CD8-positive, alpha-beta memory T cell (primary cell): Measurements from ENCODE around the gene FAM3B. TPM values are rescaled to one million over a fixed set of nuclear protein-coding genes. Genes with fewer than 3 reads are reported as not detected.

ENCODE experiments used
- CTCF ChIA-PET: fragments of 350-600 bp; sonication (Branson Sonifier 250); formaldehyde crosslinking; loops from one replicate; lab custom pipeline; 2021; ENCODE audit warnings: antibody characterized with exemption; lab: Charles Lee
- POLR2A ChIA-PET: fragments of 350-600 bp; sonication (Branson Sonifier 250); formaldehyde crosslinking; loops from one replicate; lab custom pipeline; 2021; ENCODE audit warnings: antibody characterized with exemption; lab: Charles Lee
- DNase-seq, 5 donors: peaks; one replicate each; pipeline versions ENCODE4 v3.0.0 to v3.0.0-alpha.2; 2020 to 2022; ENCODE audit warnings: mixed read lengths in 1 of 5
- H3K27ac ChIP-seq: one replicate; pipeline ENCODE4 v1.7.0; 2013; ENCODE audit warnings: low read depth, mild to moderate bottlenecking, low read length, moderate library complexity
- H3K27me3 ChIP-seq: 2 replicates; pipeline ENCODE4 v1.7.0; 2013; ENCODE audit warnings: low read length, mild to moderate bottlenecking; ENCODE audit not compliant: insufficient read depth, poor library complexity, severe bottlenecking
- H3K36me3 ChIP-seq: 2 replicates; pipeline ENCODE4 v1.7.0; 2013; ENCODE audit warnings: mild to moderate bottlenecking, low read length, moderate library complexity; ENCODE audit not compliant: insufficient read depth
- H3K4me1 ChIP-seq: 2 replicates; pipeline ENCODE4 v1.7.0; 2013; ENCODE audit warnings: mild to moderate bottlenecking, low read length, moderate library complexity; ENCODE audit not compliant: insufficient read depth
- H3K4me3 ChIP-seq: 2 replicates; pipeline ENCODE4 v1.7.0; 2013; ENCODE audit warnings: mild to moderate bottlenecking, low read length
- H3K9me3 ChIP-seq: 2 replicates; pipeline ENCODE4 v1.7.0; 2013; ENCODE audit warnings: mild to moderate bottlenecking, low read length
- H3K27ac Mint-ChIP-seq, 8 donors: one replicate each; pipeline ENCODE4 v1.8.0; 2020 to 2021; ENCODE audit warnings: mixed read lengths in 8 of 8, mild to moderate bottlenecking in 6 of 8, inconsistent platforms in 3 of 8, moderate library complexity in 3 of 8
- H3K27me3 Mint-ChIP-seq, 2 donors: one replicate each; pipeline ENCODE4 v1.8.0; 2020 to 2021; ENCODE audit warnings: mixed read lengths in 2 of 2, mild to moderate bottlenecking in 1 of 2, moderate library complexity in 1 of 2
- H3K36me3 Mint-ChIP-seq, 3 donors: one replicate each; pipeline ENCODE4 v1.8.0; 2020 to 2021; ENCODE audit warnings: mixed read lengths in 3 of 3, inconsistent platforms in 1 of 3, mild to moderate bottlenecking in 1 of 3
- H3K4me1 Mint-ChIP-seq, 3 donors: one replicate each; pipeline ENCODE4 v1.8.0; 2020 to 2021; ENCODE audit warnings: mixed read lengths in 3 of 3, inconsistent platforms in 1 of 3, mild to moderate bottlenecking in 1 of 3
- H3K4me3 Mint-ChIP-seq, 7 donors: one replicate each; pipeline ENCODE4 v1.8.0; 2020 to 2021; ENCODE audit warnings: mixed read lengths in 7 of 7, mild to moderate bottlenecking in 6 of 7, moderate library complexity in 4 of 7, inconsistent platforms in 2 of 7
- H3K9me3 Mint-ChIP-seq, 5 donors: one replicate each; pipeline ENCODE4 v1.8.0; 2020 to 2022; ENCODE audit warnings: mixed read lengths in 5 of 5, mild to moderate bottlenecking in 3 of 5, moderate library complexity in 2 of 5, inconsistent platforms in 1 of 5
- polyA plus RNA-seq: library from polyadenylated mRNA; unstranded; fragments of 300-500 nt; fragmentation: Illumina TruSeq; gene quantifications from one replicate; pipeline ENCODE4 v1.2.3, GENCODE V29; 2021
- total RNA-seq, 2 experiments: library from RNA; stranded (reverse); gene quantifications; one replicate each; pipeline ENCODE4 v1.2.3, GENCODE V29; 2021

The FAM3B gene
- total and polyA plus RNA-seq, 3 experiments from 2014 or later = not detected

DNA sequence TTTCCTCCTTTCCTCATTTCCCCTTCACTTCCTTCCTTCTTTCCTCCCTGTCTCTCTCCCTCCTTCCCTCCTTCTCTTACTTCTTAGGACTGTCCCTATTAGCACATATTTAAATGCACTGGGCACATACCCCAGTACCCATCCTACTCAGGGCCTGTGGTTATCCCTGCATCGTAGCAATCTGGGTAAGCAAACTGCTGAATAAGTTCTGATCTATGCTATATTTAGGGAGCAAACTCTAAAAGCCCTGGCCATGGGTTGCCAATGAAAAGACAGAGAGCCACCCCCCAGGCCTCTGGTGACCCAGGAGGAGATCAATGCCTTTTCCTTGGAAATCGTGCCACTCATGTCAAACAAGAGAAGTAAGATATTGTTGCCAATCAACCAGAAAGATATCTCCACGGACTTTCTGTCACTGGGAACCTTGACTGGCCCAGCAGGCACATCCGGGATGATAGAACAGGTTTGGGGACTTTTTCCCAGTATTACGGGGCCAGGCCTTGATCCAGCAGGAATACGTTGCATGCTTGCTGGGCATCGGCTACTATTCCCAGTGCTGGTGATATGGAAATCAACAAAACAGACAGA is 5.4 kb downstream of the FAM3B start:
- DNase-seq = no peak
- no peaks in the 10 kb centered on the region for H3K4me1 ChIP-seq
- Mint-ChIP-seq H3K36me3 (no peaks in the 10 kb centered on the region), H3K4me3 (peak overlapping the region in 1 of 7 donors; percentile 71), H3K27me3 (peaks cover 30 to 38% of the 10 kb centered on the region in 2 donors), H3K27ac (peak overlapping the region in 1 of 8 donors; percentile 47), H3K9me3 (peaks cover 0 to 2% (median 0%) of the 10 kb centered on the region in 5 donors), H3K4me1 (peaks cover 3 to 5% (median 5%) of the 10 kb centered on the region in 3 donors)
- H3K36me3 ChIP-seq = no peaks in the 10 kb centered on the region
- CTCF ChIA-PET = no interaction called here
- H3K27ac ChIP-seq = no peak overlapping the region
- no peaks in the 10 kb centered on the region for H3K9me3 ChIP-seq
- peaks cover 6% of the 10 kb centered on the region for H3K27me3 ChIP-seq
- POLR2A ChIA-PET = no interaction called here
- no peak overlapping the region for H3K4me3 ChIP-seq

DNA sequence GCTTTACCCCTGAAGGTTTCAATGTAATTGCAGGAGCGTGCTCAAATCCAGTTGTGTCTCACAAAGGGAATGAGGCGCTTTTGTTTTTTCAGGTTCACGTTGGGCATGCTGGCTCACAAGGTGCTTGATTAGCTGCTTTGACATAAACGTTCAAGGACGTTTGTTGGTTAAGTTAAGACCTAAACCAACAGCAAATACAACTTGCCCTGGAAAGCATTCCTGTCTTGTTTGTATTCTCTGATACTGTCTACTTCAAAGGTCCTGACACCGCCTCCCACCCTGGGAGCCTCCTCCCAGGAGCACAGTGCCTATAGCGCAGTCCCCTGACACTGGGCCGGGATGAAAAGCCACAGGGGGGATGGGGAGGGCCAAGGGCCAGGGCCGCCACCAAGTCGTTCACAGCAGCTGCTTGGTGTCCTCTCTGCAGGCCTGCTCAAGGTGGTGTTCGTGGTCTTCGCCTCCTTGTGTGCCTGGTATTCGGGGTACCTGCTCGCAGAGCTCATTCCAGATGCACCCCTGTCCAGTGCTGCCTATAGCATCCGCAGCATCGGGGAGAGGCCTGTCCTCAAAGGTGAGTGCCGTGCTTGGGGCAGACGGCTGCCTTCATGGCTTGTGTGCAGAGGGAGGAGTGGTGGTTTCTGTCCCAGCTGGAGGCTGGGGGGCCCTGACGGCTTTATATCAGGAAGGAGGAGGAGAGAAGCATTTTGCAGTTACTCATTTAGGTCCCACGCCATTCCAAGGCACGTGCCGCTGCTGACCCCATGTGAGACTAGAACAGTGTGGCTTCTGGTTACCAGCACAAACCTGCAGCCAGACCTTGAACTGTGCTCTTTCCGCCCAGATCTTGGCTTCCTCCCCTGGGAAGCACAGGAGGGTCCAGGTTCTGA is 6.1 kb downstream of the FAM3B start:
- Histone ChIP-seq H3K27me3 (no peaks in the 10 kb centered on the region), H3K4me1 (no peaks in the 10 kb centered on the region), H3K9me3 (no peaks in the 10 kb centered on the region), H3K36me3 (no peaks in the 10 kb centered on the region), H3K4me3 (no peak overlapping the region), H3K27ac (no peak overlapping the region)
- ChIA-PET CTCF (no interaction called here), POLR2A (no interaction called here)
- Mint-ChIP-seq H3K27ac (no peak overlapping the region), H3K27me3 (peaks cover 26 to 31% of the 10 kb centered on the region in 2 donors), H3K4me1 (peaks cover 0 to 3% (median 0%) of the 10 kb centered on the region in 3 donors), H3K4me3 (no peak overlapping the region), H3K9me3 (no peaks in the 10 kb centered on the region), H3K36me3 (no peaks in the 10 kb centered on the region)
- no peak for DNase-seq

DNA sequence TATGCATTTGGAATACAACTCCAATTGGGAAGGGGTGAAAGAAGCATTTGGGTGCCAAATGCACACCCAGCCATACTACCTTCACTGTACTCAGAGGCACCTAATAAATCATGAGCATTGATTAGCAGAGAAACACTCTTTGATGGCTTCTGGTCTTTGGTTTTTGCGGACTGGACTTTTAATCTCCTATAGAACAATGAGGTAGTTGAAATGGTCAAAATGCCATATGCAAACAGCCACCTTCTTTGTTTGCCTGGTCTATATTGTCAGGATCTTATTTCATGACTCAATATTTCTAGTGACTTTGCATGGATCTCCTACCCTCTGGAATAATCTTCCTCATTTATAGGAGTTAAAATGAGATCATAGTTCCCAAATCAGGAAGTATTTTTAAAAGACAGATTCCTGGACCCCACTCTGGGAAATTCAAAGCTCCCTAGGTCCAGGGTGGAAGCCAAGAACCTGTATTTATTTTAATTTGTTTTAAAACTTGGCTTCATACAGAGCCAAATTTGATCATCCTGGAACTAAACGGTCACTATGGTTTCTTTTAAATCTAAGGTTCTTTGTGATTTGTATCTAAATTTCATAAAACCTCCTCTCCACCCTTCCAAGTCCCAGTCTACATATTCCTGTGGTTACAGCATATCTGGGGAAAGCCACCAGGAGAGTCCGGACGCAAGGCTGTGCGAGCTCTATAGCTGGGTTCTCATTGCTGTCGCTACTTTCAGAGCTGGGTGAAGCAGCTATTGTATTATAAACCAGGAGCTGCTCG is 8.7 kb downstream of the FAM3B start:
- Histone ChIP-seq H3K27me3 (no peaks in the 10 kb centered on the region), H3K36me3 (no peaks in the 10 kb centered on the region), H3K4me1 (no peaks in the 10 kb centered on the region), H3K4me3 (no peak overlapping the region), H3K27ac (no peak overlapping the region), H3K9me3 (no peaks in the 10 kb centered on the region)
- no peaks in the 10 kb centered on the region for H3K9me3 Mint-ChIP-seq
- peaks cover 0 to 3% (median 0%) of the 10 kb centered on the region in 3 donors for H3K4me1 Mint-ChIP-seq
- no peak overlapping the region for H3K4me3 Mint-ChIP-seq
- no peak for DNase-seq
- CTCF ChIA-PET = no interaction called here
- POLR2A ChIA-PET = no interaction called here
- H3K27ac Mint-ChIP-seq = no peak overlapping the region
- no peaks in the 10 kb centered on the region for H3K36me3 Mint-ChIP-seq
- H3K27me3 Mint-ChIP-seq = peaks cover 7 to 8% of the 10 kb centered on the region in 2 donors

DNA sequence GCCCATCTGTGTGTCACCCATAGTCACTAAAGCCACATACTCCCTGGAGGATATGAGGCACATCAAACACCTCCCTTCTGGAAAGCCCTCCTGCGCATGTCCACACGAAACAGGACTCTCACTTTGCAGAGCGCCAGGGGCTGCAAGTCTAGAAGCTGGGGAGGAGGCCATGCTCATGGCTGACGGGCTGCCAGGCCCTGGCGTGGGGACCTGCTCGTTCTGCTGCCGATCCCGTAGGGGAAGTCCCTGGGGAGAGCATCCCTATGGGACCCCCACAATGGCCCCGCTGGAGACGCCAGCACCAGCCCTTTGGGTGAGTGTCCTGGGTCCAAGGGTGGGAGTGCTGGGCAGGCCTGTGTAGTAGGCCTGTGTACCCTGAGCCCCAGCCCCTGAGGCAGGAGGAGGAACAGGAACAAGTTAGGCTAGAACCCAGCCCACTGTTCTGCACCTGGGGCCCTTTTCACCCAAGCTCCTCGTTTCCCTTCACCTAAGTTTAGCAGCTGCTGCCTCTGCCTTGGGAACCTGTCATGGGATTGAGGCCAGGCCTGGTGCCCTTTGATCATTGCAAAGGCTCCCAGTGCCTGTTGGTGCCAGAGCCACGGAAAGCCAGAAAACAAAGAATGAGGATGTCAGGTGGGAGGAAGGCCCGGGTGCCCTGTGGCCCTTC is 9.9 kb downstream of the FAM3B start:
- POLR2A ChIA-PET = no interaction called here
- CTCF ChIA-PET = no interaction called here

DNA sequence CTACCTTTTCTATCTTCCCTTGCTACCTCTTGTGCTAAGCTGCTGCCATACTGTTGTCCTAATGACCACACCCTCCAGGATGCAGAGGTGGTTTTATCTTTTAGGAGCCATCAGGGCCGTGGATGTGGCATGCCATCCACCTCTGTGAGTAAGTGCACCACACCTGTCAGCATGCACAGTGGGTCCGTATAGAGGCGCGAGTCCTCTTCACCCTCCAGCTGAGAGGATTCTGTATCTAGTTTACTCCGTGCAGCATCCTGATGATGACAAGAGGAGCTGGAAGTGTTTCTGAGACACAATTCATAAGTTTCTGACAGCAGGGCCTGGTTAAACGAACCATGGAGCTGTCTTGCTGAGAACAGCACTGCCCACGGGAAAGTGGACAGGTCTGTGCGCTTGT is 11.2 kb downstream of the FAM3B start:
- Mint-ChIP-seq H3K4me3 (no peak overlapping the region), H3K4me1 (no peaks in the 10 kb centered on the region), H3K27me3 (peaks cover 0 to 2% of the 10 kb centered on the region in 2 donors)

More for the DNA sequence above, 9.9 kb downstream of the FAM3B start:
- Mint-ChIP-seq H3K9me3 (no peaks in the 10 kb centered on the region), H3K4me1 (peaks cover 0 to 2% (median 0%) of the 10 kb centered on the region in 3 donors), H3K4me3 (no peak overlapping the region), H3K27me3 (peaks cover 0 to 2% of the 10 kb centered on the region in 2 donors), H3K27ac (peak overlapping the region in 1 of 8 donors; percentile 21), H3K36me3 (no peaks in the 10 kb centered on the region)
- DNase-seq = no peak
- Histone ChIP-seq H3K27ac (no peak overlapping the region), H3K27me3 (no peaks in the 10 kb centered on the region), H3K9me3 (no peaks in the 10 kb centered on the region), H3K4me1 (no peaks in the 10 kb centered on the region), H3K4me3 (no peak overlapping the region), H3K36me3 (no peaks in the 10 kb centered on the region)

DNA sequence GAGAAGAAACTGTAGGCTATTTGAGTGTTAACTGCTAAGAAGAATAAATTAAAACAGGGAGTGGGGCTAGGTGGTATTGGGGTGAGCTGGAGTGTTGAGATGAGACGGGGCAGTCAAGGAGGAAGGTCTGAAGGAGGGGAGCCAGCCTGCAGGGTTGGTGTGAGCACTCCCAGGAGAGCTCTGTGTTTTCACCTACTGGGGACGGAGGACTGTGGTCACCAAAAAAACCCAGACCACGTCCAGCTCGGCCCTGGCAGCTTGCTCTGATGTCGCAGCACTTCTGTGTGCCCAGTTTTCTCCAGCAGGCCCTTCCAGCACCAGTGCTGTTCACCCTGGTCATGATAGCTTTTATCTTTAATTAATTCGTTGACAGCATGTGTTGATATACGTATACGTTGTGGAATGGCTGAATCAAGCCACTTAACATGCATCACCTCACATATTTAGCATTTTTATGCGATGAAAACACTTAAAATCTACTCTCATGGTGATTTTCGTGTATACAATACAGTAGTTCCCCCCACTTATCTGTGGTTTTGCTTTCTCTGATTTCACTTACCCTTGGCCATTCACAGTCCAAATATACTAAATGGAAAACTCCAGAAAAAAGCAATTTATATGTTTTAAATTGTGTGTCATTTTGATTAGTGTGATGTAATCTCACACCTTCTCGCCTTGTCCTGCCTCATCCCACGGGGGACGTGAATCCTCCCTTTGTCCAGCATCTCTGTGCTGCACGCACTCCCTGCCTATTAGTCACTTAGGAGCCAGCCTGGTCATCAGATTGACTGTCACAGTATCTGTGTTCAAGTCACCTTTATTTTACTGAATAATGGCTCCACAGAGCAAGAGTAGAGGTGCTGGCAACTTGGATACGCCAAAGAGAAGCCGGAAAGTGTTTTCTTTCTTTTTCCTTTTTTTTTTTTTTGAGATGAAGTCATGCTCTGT is 12.3 kb downstream of the FAM3B start:
- H3K36me3 Mint-ChIP-seq = peaks cover 0 to 12% (median 0%) of the 10 kb centered on the region in 3 donors
- CTCF ChIA-PET = no interaction called here
- POLR2A ChIA-PET = no interaction called here
- Histone ChIP-seq H3K9me3 (no peaks in the 10 kb centered on the region), H3K27me3 (no peaks in the 10 kb centered on the region), H3K4me3 (no peak overlapping the region), H3K27ac (no peak overlapping the region), H3K36me3 (no peaks in the 10 kb centered on the region), H3K4me1 (no peaks in the 10 kb centered on the region)
- H3K27ac Mint-ChIP-seq = no peak overlapping the region
- H3K27me3 Mint-ChIP-seq = peaks cover 0 to 8% of the 10 kb centered on the region in 2 donors
- H3K9me3 Mint-ChIP-seq = peaks cover 4 to 6% (median 5%) of the 10 kb centered on the region in 5 donors
- H3K4me1 Mint-ChIP-seq = no peaks in the 10 kb centered on the region
- H3K4me3 Mint-ChIP-seq = no peak overlapping the region
- no peak for DNase-seq

More for the DNA sequence above, 11.2 kb downstream of the FAM3B start:
- no peaks in the 10 kb centered on the region for H3K36me3 ChIP-seq
- no peaks in the 10 kb centered on the region for H3K4me1 ChIP-seq
- no peaks in the 10 kb centered on the region for H3K9me3 Mint-ChIP-seq
- no peaks in the 10 kb centered on the region for H3K27me3 ChIP-seq
- ChIA-PET POLR2A (no interaction called here), CTCF (no interaction called here)
- H3K9me3 ChIP-seq = no peaks in the 10 kb centered on the region
- H3K4me3 ChIP-seq = no peak overlapping the region
- no peak overlapping the region for H3K27ac Mint-ChIP-seq
- peaks cover 0 to 2% (median 0%) of the 10 kb centered on the region in 3 donors for H3K36me3 Mint-ChIP-seq
- DNase-seq = no peak
- H3K27ac ChIP-seq = no peak overlapping the region

DNA sequence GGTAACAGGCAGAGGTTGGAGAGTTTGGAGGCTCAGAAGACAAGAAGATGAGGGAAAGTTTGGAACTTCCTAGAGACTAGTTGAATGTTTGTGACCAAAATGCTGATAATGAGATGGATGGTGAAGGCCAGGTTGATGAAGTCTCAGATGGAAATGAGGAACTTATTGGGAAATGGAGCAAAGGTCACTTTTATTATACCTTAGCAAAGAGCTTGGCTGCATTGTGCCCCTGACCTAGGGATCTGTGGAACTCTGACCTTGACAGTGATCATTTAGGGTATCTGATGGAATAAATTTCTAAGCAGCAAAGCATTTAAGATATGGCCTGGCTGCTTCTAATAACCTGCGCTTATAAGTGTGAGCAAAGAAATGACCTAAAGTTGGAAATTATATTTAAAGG is 17.2 kb downstream of the FAM3B start:
- H3K27me3 ChIP-seq = no peaks in the 10 kb centered on the region
- H3K27ac ChIP-seq = no peak overlapping the region
- H3K36me3 ChIP-seq = no peaks in the 10 kb centered on the region
- no peaks in the 10 kb centered on the region for H3K4me1 Mint-ChIP-seq
- no peaks in the 10 kb centered on the region for H3K4me1 ChIP-seq
- no peak for DNase-seq
- ChIA-PET CTCF (no interaction called here), POLR2A (no interaction called here)
- peaks cover 0 to 8% of the 10 kb centered on the region in 2 donors for H3K27me3 Mint-ChIP-seq
- no peak overlapping the region for H3K4me3 Mint-ChIP-seq
- H3K4me3 ChIP-seq = no peak overlapping the region
- H3K9me3 ChIP-seq = no peaks in the 10 kb centered on the region
- peaks cover 6 to 13% (median 8%) of the 10 kb centered on the region in 5 donors for H3K9me3 Mint-ChIP-seq
- H3K27ac Mint-ChIP-seq = no peak overlapping the region
- H3K36me3 Mint-ChIP-seq = peaks cover 0 to 20% (median 0%) of the 10 kb centered on the region in 3 donors
